Astrocyte (in vitro differentiated cells and primary cell): ENCODE results near the gene ANKRD44. TPM values are rescaled to one million over a fixed set of nuclear protein-coding genes. Genes with fewer than 3 reads are reported as not detected.

Source experiments
- DNase-seq: peaks from one replicate; pipeline ENCODE4 v3.0.0-alpha.2; 2010; ENCODE audit warnings: low read depth
- FAIRE-seq: peaks from 2 replicates; lab custom pipeline; 2011; peaks lifted over from hg19 to GRCh38; lab: Jason Lieb, UNC
- H2AFZ ChIP-seq: 2 replicates; pipeline ENCODE4 v1.6.0; 2012; ENCODE audit warnings: low read depth, low read length, inconsistent platforms
- H3K27ac ChIP-seq: 2 replicates; pipeline ENCODE4 v1.5.1; 2011; ENCODE audit warnings: low read depth, low read length, inconsistent platforms
- H3K27me3 ChIP-seq: 2 replicates; pipeline ENCODE4 v1.6.0; 2011; ENCODE audit warnings: low read length, inconsistent platforms; ENCODE audit not compliant: insufficient read depth
- H3K36me3 ChIP-seq: 2 replicates; pipeline ENCODE4 v1.5.1; 2011; ENCODE audit warnings: low read length, inconsistent platforms; ENCODE audit not compliant: insufficient read depth
- H3K4me1 ChIP-seq: 2 replicates; pipeline ENCODE4 v1.5.1; 2011; ENCODE audit warnings: low read length, inconsistent platforms; ENCODE audit not compliant: insufficient read depth
- H3K4me2 ChIP-seq: 2 replicates; pipeline ENCODE4 v1.6.0; 2012; ENCODE audit warnings: low read length, inconsistent platforms
- H3K4me3 ChIP-seq: 2 replicates; pipeline ENCODE4 v1.5.1; 2011; ENCODE audit warnings: low read depth, mild to moderate bottlenecking, low read length, inconsistent platforms; ENCODE audit not compliant: insufficient read depth
- H3K79me2 ChIP-seq: 2 replicates; pipeline ENCODE4 v1.6.0; 2012; ENCODE audit warnings: mild to moderate bottlenecking, low read length, inconsistent platforms; ENCODE audit not compliant: insufficient read depth
- H3K9ac ChIP-seq: 2 replicates; pipeline ENCODE4 v1.6.0; 2012; ENCODE audit warnings: mild to moderate bottlenecking, low read length, inconsistent platforms
- H3K9me3 ChIP-seq: 2 replicates; pipeline ENCODE4 v1.5.1; 2012; ENCODE audit warnings: low read depth, mild to moderate bottlenecking, low read length, inconsistent platforms; ENCODE audit not compliant: insufficient read depth
- H4K20me1 ChIP-seq: 2 replicates; pipeline ENCODE4 v1.6.0; 2012; ENCODE audit warnings: low read length, inconsistent platforms; ENCODE audit not compliant: insufficient read depth
- H3K27ac Mint-ChIP-seq: one replicate; pipeline ENCODE4 v1.8.0; 2021; ENCODE audit warnings: mild to moderate bottlenecking, mixed read lengths; ENCODE audit not compliant: unreplicated experiment
- H3K27me3 Mint-ChIP-seq: one replicate; pipeline ENCODE4 v1.8.0; 2021; ENCODE audit warnings: low read depth, mixed read lengths; ENCODE audit not compliant: unreplicated experiment
- H3K36me3 Mint-ChIP-seq: one replicate; pipeline ENCODE4 v1.8.0; 2021; ENCODE audit warnings: low read depth, mixed read lengths; ENCODE audit not compliant: unreplicated experiment
- H3K4me1 Mint-ChIP-seq: one replicate; pipeline ENCODE4 v1.8.0; 2021; ENCODE audit warnings: low read depth, mixed read lengths; ENCODE audit not compliant: unreplicated experiment
- H3K4me3 Mint-ChIP-seq: one replicate; pipeline ENCODE4 v1.8.0; 2021; ENCODE audit warnings: mild to moderate bottlenecking, moderate library complexity, mixed read lengths; ENCODE audit not compliant: unreplicated experiment
- H3K9me3 Mint-ChIP-seq: one replicate; pipeline ENCODE4 v1.8.0; 2021; ENCODE audit warnings: mild to moderate bottlenecking, mixed read lengths; ENCODE audit not compliant: unreplicated experiment
- EZH2 ChIP-seq: IDR thresholded peaks from 2 replicates; pipeline ENCODE4 v1.6.1; 2012; ENCODE audit warnings: mild to moderate bottlenecking, low read length, inconsistent platforms; ENCODE audit not compliant: insufficient read depth
- total RNA-seq: library from RNA; stranded (reverse); gene quantifications from 2 replicates; pipeline ENCODE4 v1.2.1, GENCODE V29; 2021
- TF ChIP-seq, protein P1 (sequence below): IDR thresholded peaks from 2 replicates; pipeline ENCODE4 v1.5.1; 2011; ENCODE audit warnings: low read depth, mild to moderate bottlenecking, inconsistent platforms, low read length, moderate library complexity; ENCODE audit not compliant: insufficient read depth

The ANKRD44 gene
- total RNA-seq, 1 donor from 2014 or later = 7.2 TPM

DNA sequence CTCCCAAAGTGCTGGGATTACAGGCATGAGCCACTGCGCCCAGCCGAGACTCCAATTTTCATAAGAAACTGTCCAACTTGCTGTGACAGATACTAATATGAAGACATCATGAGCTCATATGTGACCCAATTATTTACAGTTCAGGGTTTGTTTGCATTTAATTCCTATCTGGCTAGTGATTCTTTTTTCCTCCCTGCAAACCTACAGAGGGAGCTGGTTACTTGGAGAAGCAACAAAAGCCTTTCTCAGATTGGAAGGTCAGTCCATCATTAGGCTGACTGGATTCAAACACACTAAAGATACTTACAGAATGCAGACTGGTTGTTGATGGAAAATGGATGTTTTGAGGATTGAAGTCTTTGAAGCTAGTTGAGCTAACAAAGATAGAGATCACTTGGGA is 176.4 kb downstream of the ANKRD44 start:
- Histone ChIP-seq H3K4me2 (no peak overlapping the region), H3K9me3 (no peaks in the 10 kb centered on the region), H4K20me1 (no peaks in the 10 kb centered on the region), H2AFZ (no peak overlapping the region), H3K4me1 (peaks cover 18% of the 10 kb centered on the region), H3K27me3 (no peaks in the 10 kb centered on the region), H3K36me3 (no peaks in the 10 kb centered on the region), H3K79me2 (no peaks in the 10 kb centered on the region), H3K4me3 (no peak overlapping the region), H3K27ac (no peak overlapping the region), H3K9ac (no peak overlapping the region)
- FAIRE-seq = no peak
- H3K4me1 Mint-ChIP-seq = peaks cover 22% of the 10 kb centered on the region
- no peak overlapping the region for H3K27ac Mint-ChIP-seq
- H3K36me3 Mint-ChIP-seq = no peaks in the 10 kb centered on the region
- H3K27me3 Mint-ChIP-seq = no peaks in the 10 kb centered on the region
- H3K9me3 Mint-ChIP-seq = no peaks in the 10 kb centered on the region
- H3K4me3 Mint-ChIP-seq = no peak overlapping the region
- no peak for TF ChIP-seq EZH2
- TF ChIP-seq, protein P1, sequence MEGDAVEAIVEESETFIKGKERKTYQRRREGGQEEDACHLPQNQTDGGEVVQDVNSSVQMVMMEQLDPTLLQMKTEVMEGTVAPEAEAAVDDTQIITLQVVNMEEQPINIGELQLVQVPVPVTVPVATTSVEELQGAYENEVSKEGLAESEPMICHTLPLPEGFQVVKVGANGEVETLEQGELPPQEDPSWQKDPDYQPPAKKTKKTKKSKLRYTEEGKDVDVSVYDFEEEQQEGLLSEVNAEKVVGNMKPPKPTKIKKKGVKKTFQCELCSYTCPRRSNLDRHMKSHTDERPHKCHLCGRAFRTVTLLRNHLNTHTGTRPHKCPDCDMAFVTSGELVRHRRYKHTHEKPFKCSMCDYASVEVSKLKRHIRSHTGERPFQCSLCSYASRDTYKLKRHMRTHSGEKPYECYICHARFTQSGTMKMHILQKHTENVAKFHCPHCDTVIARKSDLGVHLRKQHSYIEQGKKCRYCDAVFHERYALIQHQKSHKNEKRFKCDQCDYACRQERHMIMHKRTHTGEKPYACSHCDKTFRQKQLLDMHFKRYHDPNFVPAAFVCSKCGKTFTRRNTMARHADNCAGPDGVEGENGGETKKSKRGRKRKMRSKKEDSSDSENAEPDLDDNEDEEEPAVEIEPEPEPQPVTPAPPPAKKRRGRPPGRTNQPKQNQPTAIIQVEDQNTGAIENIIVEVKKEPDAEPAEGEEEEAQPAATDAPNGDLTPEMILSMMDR = no peak
- DNase-seq = no peak

DNA sequence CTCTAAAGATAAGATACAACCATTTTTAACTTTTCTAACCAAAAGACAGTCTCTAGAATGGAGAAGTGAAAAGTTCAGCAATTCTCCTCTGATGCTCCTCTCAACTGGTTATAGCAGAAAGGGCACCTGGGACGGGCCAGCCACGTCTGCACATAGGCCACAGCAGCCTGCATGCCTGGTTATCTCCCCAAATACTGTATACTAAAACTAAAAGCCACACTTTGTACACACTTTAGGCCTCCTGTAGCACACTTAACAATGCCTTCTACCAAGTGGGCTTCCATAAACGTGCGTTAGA is 179.1 kb downstream of the ANKRD44 start:
- H3K36me3 ChIP-seq = no peaks in the 10 kb centered on the region
- no peak overlapping the region for H3K4me3 ChIP-seq
- H3K27me3 Mint-ChIP-seq = no peaks in the 10 kb centered on the region
- TF ChIP-seq EZH2 = no peak
- TF ChIP-seq, protein P1 = no peak
- H4K20me1 ChIP-seq = no peaks in the 10 kb centered on the region
- no peak overlapping the region for H3K4me2 ChIP-seq
- H3K9me3 ChIP-seq = no peaks in the 10 kb centered on the region
- peaks cover 5% of the 10 kb centered on the region for H3K4me1 Mint-ChIP-seq
- no peaks in the 10 kb centered on the region for H3K9me3 Mint-ChIP-seq
- FAIRE-seq = no peak
- no peak for DNase-seq
- no peaks in the 10 kb centered on the region for H3K27me3 ChIP-seq
- no peaks in the 10 kb centered on the region for H3K79me2 ChIP-seq
- no peaks in the 10 kb centered on the region for H3K36me3 Mint-ChIP-seq
- H3K27ac ChIP-seq = no peak overlapping the region
- H2AFZ ChIP-seq = no peak overlapping the region
- H3K4me1 ChIP-seq = peaks cover under 1% of the 10 kb centered on the region
- H3K4me3 Mint-ChIP-seq = no peak overlapping the region
- no peak overlapping the region for H3K27ac Mint-ChIP-seq
- no peak overlapping the region for H3K9ac ChIP-seq

DNA sequence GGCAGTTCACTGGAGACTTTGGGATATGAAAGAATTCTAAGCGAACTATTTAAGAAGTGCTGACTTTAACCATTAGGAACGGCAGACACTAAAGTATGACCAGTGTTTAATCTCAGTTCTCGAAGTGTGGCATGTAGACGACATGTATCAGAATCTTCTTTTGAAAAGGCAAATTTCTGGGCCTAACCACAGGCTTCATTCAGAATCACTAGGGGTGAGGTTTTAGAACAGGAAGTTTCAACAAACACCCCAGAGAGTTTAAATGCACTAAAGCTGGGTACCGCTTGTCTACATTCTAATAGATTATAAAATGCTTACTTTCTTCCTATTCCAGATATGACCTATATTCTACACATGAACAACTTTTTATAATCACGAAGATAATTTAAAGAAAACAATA is 180.3 kb downstream of the ANKRD44 start:
- Histone ChIP-seq H3K79me2 (no peaks in the 10 kb centered on the region), H4K20me1 (no peaks in the 10 kb centered on the region), H3K4me3 (no peak overlapping the region), H3K9me3 (no peaks in the 10 kb centered on the region), H3K4me1 (peaks cover 5% of the 10 kb centered on the region), H3K27me3 (no peaks in the 10 kb centered on the region), H2AFZ (no peak overlapping the region), H3K27ac (no peak overlapping the region), H3K36me3 (no peaks in the 10 kb centered on the region), H3K9ac (no peak overlapping the region), H3K4me2 (no peak overlapping the region)
- DNase-seq (no peak), FAIRE-seq (no peak)
- no peaks in the 10 kb centered on the region for H3K27me3 Mint-ChIP-seq
- no peak overlapping the region for H3K4me3 Mint-ChIP-seq
- no peaks in the 10 kb centered on the region for H3K36me3 Mint-ChIP-seq
- H3K4me1 Mint-ChIP-seq = peaks cover 7% of the 10 kb centered on the region
- H3K27ac Mint-ChIP-seq = no peak overlapping the region
- no peaks in the 10 kb centered on the region for H3K9me3 Mint-ChIP-seq
- TF ChIP-seq EZH2 = no peak
